Measurements from ENCODE around the gene GLI3. TPM values are rescaled to one million over a fixed set of nuclear protein-coding genes. Genes with fewer than 3 reads are reported as not detected.

GLI3 gene
- total and polyA plus RNA-seq, 2 of the 8 experiments (the other 6 are each of a cell fraction or from before 2014, with no cell fraction given) = 8.0 to 31.1 TPM

GRCh38 chr7:42133321-42133720 is 103.7 kb downstream of the GLI3 start:
- Histone ChIP-seq H3K79me2 (ENCODE audit: control insufficient read depth in 1 of 2, insufficient read depth in 2 of 2, low read length in 2 of 2) (peaks cover 0 to 7% of the 10 kb centered on the region in 2 experiments; a peak in 1 of 4 replicates), H4K20me1 (replicated peaks in 1 of 2; ENCODE audit: control insufficient read depth in 1 of 2, insufficient read depth in 2 of 2, low read length in 2 of 2) (peaks cover 2 to 5% of the 10 kb centered on the region in 2 experiments), H3K9ac (replicated peaks in 1 of 4; ENCODE audit: extremely low read depth in 1 of 4, low read depth in 3 of 4, low read length in 3 of 4) (no peak overlapping the region), H4K91ac (replicated peaks; ENCODE audit: insufficient read length, low read length) (no peak overlapping the region), H3K18ac (ENCODE audit: extremely low read depth, low read length) (no peak overlapping the region), H3K9me3 (ENCODE audit: insufficient read depth in 2 of 2, low read depth in 1 of 2, low read length in 1 of 2) (no peaks in the 10 kb centered on the region), H3K79me1 (ENCODE audit: low read depth, low read length) (peaks cover 4% of the 10 kb centered on the region; the same call in 1 of the 2 replicates), H3K23ac (ENCODE audit: insufficient read length) (no peak overlapping the region), H2AFZ (ENCODE audit: low read length) (no peak overlapping the region), H3K36me3 (ENCODE audit: control insufficient read depth in 2 of 4, insufficient read depth in 4 of 4, low read length in 3 of 4) (no peaks in the 10 kb centered on the region), H3K4me1 (replicated peaks in 1 of 4; ENCODE audit: control insufficient read depth in 3 of 4, insufficient read depth in 4 of 4, low read length in 3 of 4) (peaks cover under 1 to 12% (median 4%) of the 10 kb centered on the region in 4 experiments; a peak in 4 of 7 replicates), H2BK12ac (ENCODE audit: low read depth, low read length) (no peak overlapping the region), H2BK120ac (replicated peaks; ENCODE audit: low read depth, low read length) (no peak overlapping the region), H3K14ac (ENCODE audit: insufficient read length) (no peak overlapping the region), H3K23me2 (ENCODE audit: low read depth, low read length) (peaks cover 2% of the 10 kb centered on the region; the same call in 1 of the 2 replicates), H3K4me2 (ENCODE audit: insufficient read depth in 1 of 2, low read depth in 2 of 2, low read length in 2 of 2) (no peak overlapping the region), H3K56ac (replicated peaks; ENCODE audit: insufficient read length, low read depth, low read length) (no peak overlapping the region), H3K4ac (replicated peaks; ENCODE audit: insufficient read length, low read depth, low read length) (no peak overlapping the region), H2BK5ac (ENCODE audit: low read depth, low read length) (no peak overlapping the region), H3K4me3 (ENCODE audit: extremely low read depth in 1 of 4, insufficient read depth in 2 of 4, low read depth in 3 of 4, low read length in 4 of 4) (no peak overlapping the region), H2BK20ac (ENCODE audit: low read length) (no peak overlapping the region), H3K27me3 (replicated peaks in 1 of 4; ENCODE audit: control insufficient read depth in 3 of 4, extremely low read depth in 1 of 4, insufficient read depth in 3 of 4, low read length in 3 of 4) (no peaks in the 10 kb centered on the region), H3K27ac (ENCODE audit: low read depth, low read length) (no peak overlapping the region), H4K8ac (ENCODE audit: extremely low read depth, insufficient read depth, low read length) (no peak overlapping the region), H4K5ac (ENCODE audit: insufficient read length, low read depth, low read length) (no peak overlapping the region), H2BK15ac (ENCODE audit: low read length) (no peak overlapping the region), H2AK5ac (ENCODE audit: low read depth, low read length) (no peak overlapping the region)
- WGBS, 2 experiments (ENCODE audit: extremely low coverage in 1 of 2, insufficient coverage in 1 of 2, insufficient read length in 1 of 2, insufficient replicate concordance in 2 of 2, low coverage in 1 of 2, low lambda C conversion rate in 2 of 2, missing lambda C conversion rate in 1 of 2) = 88% methylated on average over 3 of the region's 3 CpGs; no CpG with 5 or more reads in 1 of the 2 experiments
- ChIA-PET POLR2A (ENCODE audit: partially characterized antibody) (no interaction called here), CTCF (ENCODE audit: partially characterized antibody) (interaction anchor here (0.8 to 1.4 kb wide), 6 partner anchors 17 to 442 kb away, joined by 3 to 5 read pairs (median 4); no protein-coding TSS in a partner anchor)
- no peak for TF ChIP-seq TBP (IDR thresholded peaks at IDR 0.05; ENCODE audit: low read depth, low read length)
- no peak for TF ChIP-seq ATF2 (IDR thresholded peaks at IDR 0.05; ENCODE audit: low read length)
- TF ChIP-seq POLR2AphosphoS5 (IDR thresholded peaks at IDR 0.05; ENCODE audit: low read depth, low read length) = no peak
- no peak for TF ChIP-seq RNF2 (IDR thresholded peaks at IDR 0.05; ENCODE audit: borderline replicate concordance, low read depth, low read length, missing control alignments, poor library complexity, severe bottlenecking)
- TF ChIP-seq MAX (IDR thresholded peaks at IDR 0.05) = no peak
- TF ChIP-seq SP4 (IDR thresholded peaks at IDR 0.05; ENCODE audit: low read length) = no peak
- TF ChIP-seq CBX5 (IDR thresholded peaks at IDR 0.05; ENCODE audit: low read depth, low read length) = no peak
- DNase-seq (ENCODE audit: low read depth in 1 of 2, low spot score in 2 of 2) (no peak), FAIRE-seq (no peak)
